A673 (cell line): ENCODE data around the gene AKAP17A.

Source experiments
- CTCF ChIP-seq: fragments of 300-800, 200-600 bp; sonication (generic); conservative IDR thresholded peaks from 2 replicates; pipeline ENCODE4 v1.5.1; 2017; ENCODE audit warnings: low read depth, mild to moderate bottlenecking, antibody characterized with exemption, low read length, moderate library complexity, mixed read lengths
- EZH2 ChIP-seq: fragments of 200-600 bp; sonication (generic); IDR thresholded peaks from 2 replicates; pipeline ENCODE4 v1.6.1; 2017; ENCODE audit warnings: borderline replicate concordance, low read depth, mild to moderate bottlenecking, mixed read lengths, antibody characterized with exemption, low read length; ENCODE audit not compliant: poor library complexity, severe bottlenecking

DNA sequence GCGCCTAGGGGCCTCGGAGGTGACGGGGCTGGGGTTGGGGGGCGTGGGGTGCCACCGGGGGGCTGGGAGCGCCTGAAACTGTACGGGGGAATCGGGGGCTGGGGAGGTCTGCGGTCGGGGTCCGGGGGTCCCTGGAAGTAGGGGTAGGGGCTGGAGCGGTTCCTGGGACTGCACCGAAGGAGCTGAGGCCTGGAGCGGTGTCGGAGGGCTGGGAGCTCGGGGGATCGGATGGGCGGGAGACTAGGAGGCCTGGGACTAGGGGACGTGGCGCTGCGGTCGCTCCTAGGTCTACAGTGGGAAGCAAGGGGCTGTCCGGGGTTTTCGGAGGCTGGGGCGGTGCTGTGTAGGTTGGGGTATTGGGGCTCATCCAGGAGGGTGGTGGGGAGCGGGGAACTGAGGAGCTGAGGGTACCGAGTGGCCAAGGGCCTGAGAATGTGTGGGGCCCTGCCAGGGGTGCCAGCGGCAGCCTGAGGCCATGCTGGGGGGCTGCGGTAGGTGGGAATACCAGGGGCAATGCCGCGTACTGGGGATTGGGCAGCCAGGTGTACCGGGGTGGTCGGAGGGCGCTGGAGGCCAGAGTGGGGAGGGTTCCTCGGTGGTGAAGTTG, 562 bp downstream of the AKAP17A start:
- TF ChIP-seq CTCF = no peak
- no peak for TF ChIP-seq EZH2
